ENCODE results near the gene OR2W1.

OR2W1 gene, protein sequence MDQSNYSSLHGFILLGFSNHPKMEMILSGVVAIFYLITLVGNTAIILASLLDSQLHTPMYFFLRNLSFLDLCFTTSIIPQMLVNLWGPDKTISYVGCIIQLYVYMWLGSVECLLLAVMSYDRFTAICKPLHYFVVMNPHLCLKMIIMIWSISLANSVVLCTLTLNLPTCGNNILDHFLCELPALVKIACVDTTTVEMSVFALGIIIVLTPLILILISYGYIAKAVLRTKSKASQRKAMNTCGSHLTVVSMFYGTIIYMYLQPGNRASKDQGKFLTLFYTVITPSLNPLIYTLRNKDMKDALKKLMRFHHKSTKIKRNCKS

GRCh38 chr6:29045075-29045474, at the start of gene OR2W1:
Gene OR2W1, minus strand, starts transcription at chr6:29045175. Its CDS starts 0 bp downstream, at chr6:29045175.
- DNase-seq: no peak

DNA sequence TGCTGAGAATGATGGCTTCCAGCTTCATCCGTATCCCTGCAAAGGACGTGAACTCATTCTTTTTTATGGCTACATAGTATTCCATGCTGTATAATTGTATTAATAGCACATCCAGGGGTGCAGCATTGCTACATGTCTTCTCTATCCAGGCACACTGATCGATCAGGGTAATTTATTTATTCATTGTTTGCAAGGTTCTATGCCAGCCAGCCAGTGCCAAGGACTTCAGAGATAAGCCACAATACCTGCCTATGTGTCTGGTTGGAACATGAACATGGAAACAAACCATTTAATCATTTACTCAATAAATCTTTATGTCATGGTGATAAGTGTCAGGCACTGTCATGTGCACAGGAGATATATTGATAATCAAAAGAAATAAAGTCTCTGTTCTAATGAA, 48.0 kb upstream of the OR2W1 start:
- DNase-seq: no peak

DNA sequence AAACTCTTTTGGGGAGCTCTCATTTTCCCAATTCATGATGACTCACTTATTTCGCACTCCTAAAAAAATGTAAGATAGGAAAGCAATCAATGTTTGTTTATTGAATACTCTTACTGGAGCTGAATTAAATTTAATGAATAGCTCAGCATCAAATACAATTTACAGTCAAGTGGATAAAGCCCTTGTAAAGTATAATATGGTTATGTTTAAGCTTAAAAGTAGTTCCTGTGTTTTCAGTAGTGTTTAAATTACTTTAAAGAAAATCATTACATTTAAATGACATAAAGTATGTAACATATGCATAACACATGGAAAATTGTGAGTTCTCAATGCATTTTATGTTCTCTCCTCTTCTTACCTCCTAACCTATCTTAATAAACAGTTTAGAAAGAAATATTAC, 42.2 kb upstream of the OR2W1 start, which contains the start of gene OR2B3:
OR2B3 (minus strand) TSS at position 101 of the 400 bp plus-strand sequence; CDS start at position 36, 65 bp downstream.
- no peak for DNase-seq

DNA sequence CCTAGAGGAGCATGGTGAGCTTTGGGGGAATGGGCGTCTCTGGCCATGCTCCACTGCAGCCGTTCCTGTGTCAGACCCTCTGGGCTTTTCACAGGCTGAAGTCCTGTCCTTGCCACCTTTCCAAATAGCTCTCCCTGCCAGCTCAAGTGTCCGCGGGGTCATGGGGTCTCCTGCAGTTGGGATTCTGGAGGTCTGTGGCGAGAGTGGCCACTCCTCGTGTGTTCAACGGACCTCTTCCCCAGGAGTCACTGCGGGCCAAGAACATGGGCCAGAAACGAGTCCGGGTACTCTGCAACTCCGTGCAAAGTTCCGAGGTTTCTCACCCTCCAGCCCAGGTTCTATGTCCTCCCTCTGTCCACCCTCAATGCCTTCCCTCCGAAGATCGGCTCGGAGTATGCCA, 37.5 kb upstream of the OR2W1 start:
- DNase-seq: no peak

GRCh38 chr6:29081312-29081711, 36.3 kb upstream of the OR2W1 start:
- no peak for DNase-seq

- DNase-seq: no peak
Observed at GRCh38 chr6:29079203-29079602, 34.2 kb upstream of the OR2W1 start.

DNA sequence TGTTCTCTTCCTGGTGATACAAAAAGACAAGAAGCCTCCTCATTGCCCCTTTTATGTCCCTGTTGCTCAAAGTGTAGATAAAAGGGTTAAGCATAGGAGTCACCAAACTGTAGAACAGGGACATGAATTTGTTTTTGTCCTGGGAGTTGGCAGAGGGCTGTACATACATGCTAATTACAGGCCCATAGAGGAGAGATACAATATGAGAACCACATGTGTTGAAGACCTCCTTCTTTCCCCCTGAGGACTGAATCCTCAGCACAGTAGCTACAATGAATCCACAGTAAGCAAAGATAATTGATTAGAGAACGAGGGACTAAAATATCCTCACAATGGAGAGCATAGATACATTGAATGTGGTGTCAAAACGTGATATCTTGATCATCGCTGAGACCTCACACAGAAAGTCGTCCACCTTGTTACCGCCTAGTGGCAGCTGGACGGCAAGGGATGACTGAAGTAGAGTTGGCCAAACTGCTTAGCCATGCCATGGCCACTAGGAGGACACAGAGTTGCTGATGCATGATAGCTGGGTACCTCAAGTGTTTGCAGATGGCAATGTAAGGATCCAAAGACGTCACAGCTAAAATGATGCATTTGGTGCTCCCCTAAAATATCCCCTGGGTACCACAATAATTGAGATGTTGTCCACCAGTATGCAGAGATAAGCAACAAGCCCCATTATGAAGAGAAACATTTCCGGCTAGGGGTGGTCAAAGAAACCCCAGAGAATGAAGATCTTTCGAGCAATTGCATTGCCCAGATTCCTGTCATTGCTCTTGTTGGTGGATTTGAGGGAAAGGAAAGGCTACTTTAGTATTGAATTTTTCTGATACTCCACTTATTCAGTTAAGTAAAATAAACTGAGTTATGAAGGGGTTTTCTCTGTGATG, 27.1 kb upstream of the OR2W1 start:
- DNase-seq: no peak

- no peak for DNase-seq
Observed at GRCh38 chr6:29051680-29052079, 6.7 kb upstream of the OR2W1 start.

DNA sequence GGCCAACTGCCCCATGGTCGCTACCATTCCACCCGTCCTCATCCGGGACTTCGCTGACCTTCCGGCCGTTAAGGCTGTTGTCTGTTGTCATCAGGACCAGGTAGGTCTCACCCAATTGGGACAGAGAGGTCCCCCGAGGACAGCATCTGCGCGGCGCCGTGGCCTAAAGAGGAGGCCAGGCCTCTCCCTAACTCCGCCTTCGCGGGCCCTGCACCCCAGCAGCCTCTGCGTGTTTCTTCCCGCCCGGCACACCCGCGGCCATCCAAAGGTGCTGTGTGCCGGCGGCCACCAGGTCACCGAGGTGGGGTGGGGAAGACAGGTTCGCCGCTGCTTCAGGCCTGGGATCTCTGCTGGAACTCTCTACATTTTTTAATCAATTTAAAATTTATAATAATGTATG, 9.0 kb downstream of the OR2W1 start:
- DNase-seq: no peak

- no peak for DNase-seq
Observed at GRCh38 chr6:29028821-29029220, 16.2 kb downstream of the OR2W1 start.

- no peak for DNase-seq
Observed at GRCh38 chr6:29025927-29026585, 18.9 kb downstream of the OR2W1 start.

DNA sequence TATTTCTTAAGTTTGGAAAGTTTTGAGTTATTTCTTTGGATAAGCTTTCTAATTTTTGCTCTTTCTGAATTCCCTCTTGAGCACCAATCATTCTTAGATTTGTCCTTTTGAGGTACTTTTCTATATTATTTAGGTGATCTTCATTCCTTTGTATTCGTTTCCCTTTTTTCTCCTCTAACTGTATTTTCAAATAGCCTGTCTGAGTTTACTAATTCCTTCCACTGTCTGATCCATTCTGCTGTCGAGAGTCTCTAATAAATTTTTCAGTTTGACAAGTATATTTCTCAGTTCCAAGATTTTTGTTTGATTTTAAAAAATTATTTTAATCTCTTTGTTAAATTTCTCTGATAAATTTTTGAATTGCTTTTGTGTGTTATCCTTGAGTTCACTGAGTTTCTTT, 23.5 kb downstream of the OR2W1 start:
- DNase-seq: no peak

DNA sequence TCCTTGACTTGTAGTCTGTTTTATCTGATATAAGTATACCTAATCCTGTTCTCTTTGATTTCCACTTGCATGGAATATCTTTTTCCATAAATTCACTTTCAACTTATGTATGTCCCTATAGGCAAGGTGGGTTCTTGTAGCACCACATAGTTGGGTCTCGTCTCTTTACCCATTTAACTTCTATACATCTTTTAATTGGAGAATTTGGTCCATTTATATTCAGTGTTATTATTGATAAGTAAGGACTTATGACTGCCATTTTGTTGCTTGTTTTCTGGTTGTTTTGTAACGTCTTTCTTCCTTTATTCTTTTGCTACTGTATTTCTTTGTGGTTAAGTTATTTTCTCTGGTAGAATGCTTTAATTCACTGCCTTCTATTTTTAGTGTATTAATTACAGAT, 25.3 kb downstream of the OR2W1 start:
- DNase-seq: no peak

DNA sequence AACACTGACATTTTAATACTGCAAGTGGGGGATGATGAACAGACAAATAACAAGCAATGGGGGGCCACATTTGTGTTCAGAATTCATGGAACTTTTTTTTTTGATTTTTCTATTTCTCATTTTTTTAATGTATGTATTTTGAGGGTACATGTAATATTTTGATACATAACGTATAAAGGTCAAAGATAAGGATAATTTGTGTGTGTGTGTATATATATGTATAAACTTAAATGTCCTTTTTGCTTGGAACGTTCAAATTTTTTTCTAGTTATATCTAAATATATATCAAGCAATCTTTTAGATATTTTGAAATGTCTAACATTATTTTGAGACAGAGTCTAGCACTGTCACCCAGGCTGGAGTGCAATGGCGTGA, 27.6 kb downstream of the OR2W1 start:
- DNase-seq: no peak

DNA sequence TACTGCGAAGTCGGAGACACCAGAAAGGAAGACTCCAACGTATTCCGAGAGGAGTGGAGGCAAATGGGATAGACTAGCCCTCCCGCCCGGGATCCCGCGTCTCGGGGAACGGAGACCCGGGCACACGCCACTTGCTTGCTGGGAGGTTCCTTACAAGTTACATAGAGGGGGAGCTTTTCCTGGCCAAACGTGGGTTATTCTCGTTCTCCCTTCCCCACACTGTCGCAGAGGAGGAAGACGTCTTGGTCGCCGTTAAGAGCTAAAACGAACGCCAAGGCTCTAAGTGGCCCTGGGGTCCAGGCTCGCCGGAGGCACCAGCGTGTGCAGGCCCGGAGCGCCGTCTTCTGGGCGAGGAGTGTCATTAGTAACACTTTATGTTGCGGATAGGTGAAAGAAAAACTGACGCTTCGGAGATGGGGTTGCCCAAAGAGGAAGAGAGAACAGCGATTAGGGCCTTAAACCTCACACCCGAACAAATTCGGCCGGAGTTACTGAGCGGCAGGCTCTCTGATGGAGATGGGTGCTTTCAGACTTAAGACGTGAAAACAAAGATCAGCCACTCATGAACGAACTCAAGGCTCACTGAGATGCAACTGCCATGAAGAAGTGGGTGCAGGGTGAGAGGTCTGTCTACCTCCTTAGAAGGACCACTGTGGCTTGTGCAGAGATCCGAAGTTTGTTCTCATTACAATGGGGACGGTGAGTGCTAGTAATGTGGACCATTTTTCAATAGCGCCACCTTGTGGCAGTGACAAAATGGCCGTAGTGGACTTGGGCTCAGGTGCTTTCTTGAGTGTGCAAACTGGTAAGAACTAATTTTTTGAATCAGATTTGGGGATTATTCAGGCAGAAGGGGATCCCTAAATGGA, 28.2 kb downstream of the OR2W1 start:
- peak; percentile 88 for DNase-seq

GRCh38 chr6:29014729-29015608, 30.0 kb downstream of the OR2W1 start:
- peak; percentile 47 for DNase-seq

GRCh38 chr6:29011276-29011734, 33.7 kb downstream of the OR2W1 start:
- peak; percentile 87 for DNase-seq

DNA sequence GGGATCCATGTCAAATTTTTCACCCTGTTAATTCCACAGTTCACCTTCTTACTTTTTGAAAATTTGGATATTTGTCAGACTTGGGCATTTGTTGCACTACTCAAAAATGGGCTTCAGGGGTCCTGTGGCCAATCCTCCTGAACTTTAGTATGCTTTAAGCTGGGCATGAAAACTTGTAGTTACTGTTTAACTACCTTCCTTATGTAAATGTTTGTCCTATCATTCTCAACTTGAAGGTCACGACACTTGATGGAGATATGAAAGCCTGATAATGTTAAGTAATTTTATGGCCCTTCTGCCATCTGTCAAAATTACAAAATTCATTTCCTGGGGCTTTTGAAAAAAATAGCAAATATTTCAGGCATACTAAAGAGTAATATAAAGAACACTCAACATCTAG, 35.6 kb downstream of the OR2W1 start:
- no peak for DNase-seq

DNA sequence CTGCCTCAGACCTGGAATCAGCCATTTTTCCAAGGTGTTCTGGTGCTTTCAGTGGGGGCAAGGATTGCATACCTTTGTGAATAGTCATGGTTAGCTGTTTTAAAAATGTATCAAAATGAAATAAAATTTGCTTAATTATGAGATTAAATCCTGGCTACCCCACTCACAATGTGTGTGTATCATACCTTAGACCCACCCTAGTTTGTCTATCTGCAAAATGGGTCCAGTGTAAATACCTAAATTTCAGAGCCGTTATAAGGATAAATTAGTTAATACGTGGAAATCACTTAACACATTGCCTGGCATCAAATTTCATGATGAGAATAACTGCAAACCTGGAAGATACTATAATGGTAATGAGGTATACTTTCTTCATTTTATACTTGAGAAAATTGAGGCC, 36.9 kb downstream of the OR2W1 start:
- no peak for DNase-seq

GRCh38 chr6:29005183-29005885, 39.6 kb downstream of the OR2W1 start, which contains the start of gene ZNF311:
Gene ZNF311, minus strand, starts transcription at chr6:29005315. Its CDS starts 1,361 bp downstream, at chr6:29003954.
- DNase-seq: peak; percentile 75

Data from retina (tissue), 1 donor.